Spleen (tissue), 7 donors: ENCODE data around the gene ELOA2.

Experiments
- CTCF ChIP-seq, 11 experiments: fragments of 200-600 bp in 7 of 11; fragments of 450-650 bp in 4 of 11; sonication (generic) in 4 of 11; IDR thresholded peaks in 8 of 11; conservative IDR thresholded peaks in 3 of 11; 1 replicate in 7 of 11; 2 replicates in 4 of 11; pipeline versions ENCODE4 v1.4.0 to v1.8.0; 2016 to 2021; ENCODE audit warnings: antibody characterized with exemption in 11 of 11, inconsistent platforms in 4 of 11, mild to moderate bottlenecking in 1 of 11
- POLR2A ChIP-seq, 3 donors: fragments of 450-650 bp; IDR thresholded peaks; one replicate each; pipeline ENCODE4 v1.5.1; 2017; ENCODE audit warnings: antibody characterized with exemption in 3 of 3, mild to moderate bottlenecking in 1 of 3
- donor health status: DM: no; HTN: no; CAD: no; lungs with moderate emphysema.
- donor health status: DM: no; HTN: no; CAD: no.
- donor health status: DM: no; HTN: no; CAD: no.

- TF ChIP-seq CTCF (IDR thresholded peaks at IDR 0.05 in 8 of 11, conservative IDR thresholded peaks at IDR 0.05 in 3 of 11) (no peak), POLR2A (IDR thresholded peaks at IDR 0.05) (no peak)
Observed at GRCh38 chr18:47040982-47041381, 5.6 kb upstream of the ELOA2 start.
